T-cell (primary cell): ENCODE data around the gene ARHGEF12. TPM values are rescaled to one million over a fixed set of nuclear protein-coding genes. Genes with fewer than 3 reads are reported as not detected.

Source experiments
- ATAC-seq, 4 experiments: fragments of 200-7000 bp in 3 of 4; fragments of 150-1000 bp in 1 of 4; cut with Tn5 transposase; replicated peaks in 1 of 4; 1 replicate in 3 of 4; 2 replicates in 1 of 4; pipeline ENCODE4 v1.10.0; 2021; ENCODE audit warnings: moderate library complexity in 3 of 4, mild to moderate bottlenecking in 2 of 4, moderate number of reproducible peaks in 1 of 4
- CTCF ChIA-PET, 2 donors: fragments of 300-600 bp; sonication (Branson Sonifier 250); formaldehyde crosslinking; loops; one replicate each; lab custom pipeline; 2022; ENCODE audit warnings: antibody characterized with exemption in 2 of 2; lab: Charles Lee
- POLR2A ChIA-PET, 2 donors: fragments of 300-600 bp; sonication (Branson Sonifier 250); formaldehyde crosslinking; loops; one replicate each; lab custom pipeline; 2022; ENCODE audit warnings: antibody characterized with exemption in 2 of 2; lab: Charles Lee
- DNase-seq, 35 experiments: peaks; one replicate each; pipeline versions ENCODE4 v3.0.0 to v3.0.0-alpha.2; 2013 to 2023
- H3K27ac ChIP-seq: one replicate; pipeline ENCODE4 v1.5.1; 2013; ENCODE audit warnings: low read length
- H3K27me3 ChIP-seq, 2 experiments: replicated peaks in 1 of 2; 1 replicate in 1 of 2; 2 replicates in 1 of 2; pipeline versions ENCODE4 v1.6.1 to v1.7.0; 2013; ENCODE audit warnings: low read length in 1 of 2, mixed read lengths in 1 of 2; ENCODE audit not compliant: control insufficient read depth in 2 of 2, insufficient read depth in 2 of 2; ENCODE audit errors: extremely low read depth in 1 of 2
- H3K36me3 ChIP-seq, 2 donors: 1 replicate in 1 of 2; 2 replicates in 1 of 2; pipeline versions ENCODE4 v1.6.1 to v1.7.0; 2013; ENCODE audit warnings: low read length in 1 of 2; ENCODE audit not compliant: control insufficient read depth in 2 of 2, insufficient read depth in 1 of 2; ENCODE audit errors: extremely low read depth in 1 of 2
- H3K4me1 ChIP-seq, 2 experiments: 1 replicate in 1 of 2; 2 replicates in 1 of 2; pipeline versions ENCODE4 v1.6.1 to v1.7.0; 2013; ENCODE audit warnings: low read length in 2 of 2, mixed read lengths in 1 of 2; ENCODE audit not compliant: insufficient read depth in 2 of 2, control insufficient read depth in 1 of 2; ENCODE audit errors: extremely low read depth in 1 of 2
- H3K4me3 ChIP-seq, 2 donors: 1 replicate in 1 of 2; 2 replicates in 1 of 2; pipeline versions ENCODE4 v1.5.1 to v1.7.0; 2013; ENCODE audit warnings: mild to moderate bottlenecking in 2 of 2, low read length in 1 of 2, moderate library complexity in 1 of 2; ENCODE audit not compliant: control insufficient read depth in 1 of 2; ENCODE audit errors: extremely low read depth in 1 of 2
- H3K9me3 ChIP-seq: 2 replicates; pipeline ENCODE4 v1.7.0; 2013
- H3K27ac Mint-ChIP-seq, 2 donors: one replicate each; pipeline ENCODE4 v1.8.0; 2020 to 2021; ENCODE audit warnings: mild to moderate bottlenecking in 2 of 2, mixed read lengths in 2 of 2
- H3K27me3 Mint-ChIP-seq, 2 donors: one replicate each; pipeline ENCODE4 v1.8.0; 2021 to 2022; ENCODE audit warnings: mixed read lengths in 2 of 2
- H3K36me3 Mint-ChIP-seq: one replicate; pipeline ENCODE4 v1.8.0; 2021; ENCODE audit warnings: mixed read lengths
- H3K4me1 Mint-ChIP-seq, 3 donors: one replicate each; pipeline ENCODE4 v1.8.0; 2020 to 2022; ENCODE audit warnings: mixed read lengths in 3 of 3, mild to moderate bottlenecking in 1 of 3
- H3K4me3 Mint-ChIP-seq, 3 donors: one replicate each; pipeline ENCODE4 v1.8.0; 2020 to 2022; ENCODE audit warnings: mild to moderate bottlenecking in 3 of 3, mixed read lengths in 3 of 3, moderate library complexity in 3 of 3
- H3K9me3 Mint-ChIP-seq, 3 donors: one replicate each; pipeline ENCODE4 v1.8.0; 2020 to 2022; ENCODE audit warnings: mixed read lengths in 3 of 3
- WGBS: methylation state at CpG from one replicate; pipeline ENCODE4 v1.1.5; 2013; ENCODE audit warnings: missing lambda C conversion rate; ENCODE audit not compliant: insufficient coverage; 5-methylcytosine and 5-hydroxymethylcytosine counted together
- total RNA-seq, 35 experiments: library from RNA in 6 of 35; stranded (reverse) in 6 of 35; fragments of 120-200 nt in 1 of 35; gene quantifications; one replicate each; pipeline versions ENCODE4 v1.2.1 to v1.2.4 and lab custom pipeline; 2013 to 2026

The ARHGEF12 gene
- total RNA-seq = 10 to 100 TPM in 2 of 5 donors, 1 to 10 TPM in 3; 4.8 to 12.8 (median 8.0) TPM
- 12.4 TPM for total RNA-seq (2013)
- total RNA-seq (lab: John Stamatoyannopoulos, UW) = 20.2 to 126 (median 33.3) reads per million in 29 experiments

GRCh38 chr11:120335908-120336640, at the start of gene ARHGEF12:
TSS of gene ARHGEF12 (plus strand) at chr11:120336413. CDS start at chr11:120337244, 831 bp downstream.
- CTCF ChIA-PET = interaction anchor here (0.9 to 2.2 kb wide), 6 partner anchors 8 to 859 kb away, joined by 3 to 15 read pairs (median 4); no protein-coding TSS in a partner anchor
- Mint-ChIP-seq H3K4me3 (peak within 1 kb of the TSS; percentile 84 to 92 (median 85)), H3K27me3 (peaks cover 41 to 53% of the 10 kb centered on the region in 2 donors), H3K4me1 (peaks cover 33 to 41% (median 38%) of the 10 kb centered on the region in 3 donors), H3K27ac (peak within 1 kb of the TSS; percentile 55 to 74), H3K9me3 (no peaks in the 10 kb centered on the region), H3K36me3 (no peaks in the 10 kb centered on the region)
- H3K27me3 ChIP-seq = peaks cover 11 to 14% of the 10 kb centered on the region in 2 experiments
- DNase-seq (peak; percentile 15 to 82 (median 50)), ATAC-seq (peak; percentile 55 to 74 (median 68))
- under 1% methylated on average over 88 of the region's 92 CpGs for WGBS
- no peaks in the 10 kb centered on the region for H3K36me3 ChIP-seq
- H3K4me1 ChIP-seq = peaks cover 12 to 20% of the 10 kb centered on the region in 2 experiments
- H3K9me3 ChIP-seq = peaks cover 2% of the 10 kb centered on the region
- POLR2A ChIA-PET = no interaction called here
- no peak within 1 kb of the TSS for H3K27ac ChIP-seq
- H3K4me3 ChIP-seq = peak within 1 kb of the TSS; percentile 73 to 81

GRCh38 chr11:120288021-120288420, 48.2 kb upstream of the ARHGEF12 start:
- Mint-ChIP-seq H3K27me3 (peaks cover 17 to 32% of the 10 kb centered on the region in 2 donors), H3K27ac (no peak overlapping the region), H3K4me1 (no peaks in the 10 kb centered on the region), H3K9me3 (no peaks in the 10 kb centered on the region), H3K36me3 (no peaks in the 10 kb centered on the region), H3K4me3 (no peak overlapping the region)
- H3K27ac ChIP-seq = no peak overlapping the region
- no peak overlapping the region for H3K4me3 ChIP-seq
- no CpG with 5 or more reads among the region's 2 CpGs for WGBS
- H3K27me3 ChIP-seq = peaks cover 2 to 5% of the 10 kb centered on the region in 2 experiments
- ChIA-PET POLR2A (no interaction called here), CTCF (interaction anchor here in 1 of 2 donors (0.6 to 0.7 kb wide), 2 partner anchors 103 to 948 kb away, joined by 3 to 9 read pairs; no protein-coding TSS in a partner anchor)
- no peaks in the 10 kb centered on the region for H3K9me3 ChIP-seq
- no peaks in the 10 kb centered on the region for H3K36me3 ChIP-seq
- no peak for ATAC-seq
- no peak for DNase-seq
- no peaks in the 10 kb centered on the region for H3K4me1 ChIP-seq

GRCh38 chr11:120289426-120289825, 46.8 kb upstream of the ARHGEF12 start:
- H3K27me3 Mint-ChIP-seq = peaks cover 29 to 44% of the 10 kb centered on the region in 2 donors
- no peaks in the 10 kb centered on the region for H3K36me3 ChIP-seq
- no peak for ATAC-seq
- no peaks in the 10 kb centered on the region for H3K4me1 Mint-ChIP-seq
- no peaks in the 10 kb centered on the region for H3K4me1 ChIP-seq
- no peak overlapping the region for H3K27ac ChIP-seq
- ChIA-PET CTCF (no interaction called here), POLR2A (no interaction called here)
- no peak overlapping the region for H3K4me3 ChIP-seq
- H3K4me3 Mint-ChIP-seq = peak overlapping the region in 1 of 3 donors; percentile 6
- H3K27ac Mint-ChIP-seq = no peak overlapping the region
- no peak for DNase-seq
- no peaks in the 10 kb centered on the region for H3K9me3 Mint-ChIP-seq
- 57% methylated on average over 6 of the region's 9 CpGs for WGBS
- H3K27me3 ChIP-seq = peaks cover 2 to 11% of the 10 kb centered on the region in 2 experiments
- H3K36me3 Mint-ChIP-seq = no peaks in the 10 kb centered on the region
- H3K9me3 ChIP-seq = no peaks in the 10 kb centered on the region

GRCh38 chr11:120290956-120291355, 45.3 kb upstream of the ARHGEF12 start:
- Histone ChIP-seq H3K9me3 (no peaks in the 10 kb centered on the region), H3K4me1 (no peaks in the 10 kb centered on the region), H3K4me3 (no peak overlapping the region), H3K27me3 (peaks cover 2 to 11% of the 10 kb centered on the region in 2 experiments), H3K36me3 (no peaks in the 10 kb centered on the region), H3K27ac (no peak overlapping the region)
- ChIA-PET POLR2A (no interaction called here), CTCF (interaction anchor here in 1 of 2 donors (1.7 kb wide), 1 partner anchor 11 kb away, joined by 4 read pairs; no protein-coding TSS in a partner anchor)
- no peaks in the 10 kb centered on the region for H3K4me1 Mint-ChIP-seq
- WGBS = 20% methylated on average over 3 of the region's 3 CpGs
- H3K27ac Mint-ChIP-seq = no peak overlapping the region
- no peaks in the 10 kb centered on the region for H3K9me3 Mint-ChIP-seq
- H3K27me3 Mint-ChIP-seq = peaks cover 33 to 54% of the 10 kb centered on the region in 2 donors
- H3K36me3 Mint-ChIP-seq = no peaks in the 10 kb centered on the region
- no peak overlapping the region for H3K4me3 Mint-ChIP-seq
- ATAC-seq (no peak), DNase-seq (no peak)

GRCh38 chr11:120293038-120293800, 43.0 kb upstream of the ARHGEF12 start:
- H3K27ac Mint-ChIP-seq = no peak overlapping the region
- CTCF ChIA-PET = no interaction called here
- H3K4me1 Mint-ChIP-seq = no peaks in the 10 kb centered on the region
- DNase-seq (no peak), ATAC-seq (no peak)
- WGBS = no CpG with 5 or more reads among the region's 5 CpGs
- H3K36me3 ChIP-seq = no peaks in the 10 kb centered on the region
- peaks cover 36 to 59% of the 10 kb centered on the region in 2 donors for H3K27me3 Mint-ChIP-seq
- H3K27ac ChIP-seq = no peak overlapping the region
- no peak overlapping the region for H3K4me3 Mint-ChIP-seq
- H3K4me1 ChIP-seq = no peaks in the 10 kb centered on the region
- H3K27me3 ChIP-seq = peaks cover 2 to 15% of the 10 kb centered on the region in 2 experiments
- no peaks in the 10 kb centered on the region for H3K9me3 Mint-ChIP-seq
- no peaks in the 10 kb centered on the region for H3K36me3 Mint-ChIP-seq
- H3K4me3 ChIP-seq = no peak overlapping the region
- no peaks in the 10 kb centered on the region for H3K9me3 ChIP-seq
- POLR2A ChIA-PET = no interaction called here

DNA sequence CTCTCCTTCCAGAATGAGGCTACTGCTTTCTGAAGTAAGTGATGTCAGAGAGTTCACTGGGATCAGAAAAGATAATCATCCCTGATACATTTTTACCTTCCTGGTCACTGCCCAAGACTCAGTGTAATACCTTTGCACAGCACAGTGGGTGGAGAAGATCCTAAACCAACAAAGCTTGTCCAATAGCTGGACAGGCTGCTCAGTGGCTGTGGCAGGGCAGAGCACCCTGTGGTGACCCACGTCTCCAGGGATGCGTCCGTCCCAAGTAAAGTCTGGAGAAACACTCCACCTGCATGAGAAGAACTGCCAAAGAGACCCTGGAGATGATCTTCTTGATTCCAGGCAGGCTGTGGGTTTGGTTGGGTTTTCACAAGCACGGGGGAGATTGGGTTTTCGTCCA, 42.1 kb upstream of the ARHGEF12 start:
- Histone ChIP-seq H3K36me3 (no peaks in the 10 kb centered on the region), H3K27me3 (peaks cover 2 to 15% of the 10 kb centered on the region in 2 experiments), H3K4me1 (no peaks in the 10 kb centered on the region), H3K27ac (no peak overlapping the region), H3K9me3 (no peaks in the 10 kb centered on the region), H3K4me3 (no peak overlapping the region)
- DNase-seq (no peak), ATAC-seq (no peak)
- Mint-ChIP-seq H3K27ac (no peak overlapping the region), H3K4me1 (no peaks in the 10 kb centered on the region), H3K27me3 (peaks cover 43 to 59% of the 10 kb centered on the region in 2 donors), H3K9me3 (no peaks in the 10 kb centered on the region), H3K4me3 (no peak overlapping the region), H3K36me3 (no peaks in the 10 kb centered on the region)
- ChIA-PET CTCF (no interaction called here), POLR2A (no interaction called here)
- WGBS = 88% methylated on average over 3 of the region's 5 CpGs
